IPS-20b (cell line): ENCODE measurements around the gene FGF11.
"Not testable (repeated sequence)": the region's sequence is repeated elsewhere in the genome, so short reads cannot be mapped to it uniquely, and the experiment has no call there.

Experiments used
- H3K27ac ChIP-seq: one replicate; pipeline ENCODE4 v1.5.1; 2013; ENCODE audit warnings: low read length
- H3K27me3 ChIP-seq: 2 replicates; pipeline ENCODE4 v1.6.1; 2013; ENCODE audit warnings: mild to moderate bottlenecking, low read length, inconsistent platforms; ENCODE audit not compliant: insufficient read depth
- H3K36me3 ChIP-seq: 2 replicates; pipeline ENCODE4 v1.6.1; 2013; ENCODE audit warnings: low read depth, mild to moderate bottlenecking, inconsistent platforms, low read length, moderate library complexity; ENCODE audit not compliant: insufficient read depth
- H3K4me1 ChIP-seq: 2 replicates; pipeline ENCODE4 v1.6.1; 2013; ENCODE audit warnings: mild to moderate bottlenecking, control low read depth, inconsistent platforms, low read length, moderate library complexity; ENCODE audit not compliant: insufficient read depth
- H3K4me3 ChIP-seq: 2 replicates; pipeline ENCODE4 v1.5.1; 2013; ENCODE audit warnings: mild to moderate bottlenecking, low read length, inconsistent platforms
- H3K9ac ChIP-seq: 2 replicates; pipeline ENCODE4 v1.6.1; 2013; ENCODE audit warnings: low read depth, mild to moderate bottlenecking, inconsistent platforms, low read length, moderate library complexity
- H3K9me3 ChIP-seq: 2 replicates; pipeline ENCODE4 v1.6.1; 2013; ENCODE audit warnings: mild to moderate bottlenecking, low read depth, low read length, inconsistent platforms; ENCODE audit not compliant: insufficient read depth

Gene FGF11

GRCh38 chr17:7478276-7479212, 39.2 kb downstream of the FGF11 start:
- H3K27ac ChIP-seq, result no peak overlapping the region

GRCh38 chr17:7479213-7480088, 40.1 kb downstream of the FGF11 start, which contains the start of gene ZBTB4:
Gene ZBTB4 (minus strand): TSS chr17:7479631. CDS start chr17:7466801, 12,830 bp downstream.
- Histone ChIP-seq H3K4me3 (peak within 1 kb of the TSS; percentile 69), H3K36me3 (no peaks in the 10 kb centered on the region), H3K27ac (no peak within 1 kb of the TSS), H3K9ac (peak within 1 kb of the TSS; percentile 75; the same call in 1 of the 2 replicates), H3K4me1 (peaks cover 25% of the 10 kb centered on the region), H3K9me3 (no peaks in the 10 kb centered on the region), H3K27me3 (no peaks in the 10 kb centered on the region)

More at GRCh38 chr17:7478276-7479212, 39.2 kb downstream of the FGF11 start:
- Histone ChIP-seq H3K27me3 (no peaks in the 10 kb centered on the region), H3K4me3 (peak overlapping the region; percentile 55), H3K4me1 (peaks cover 25% of the 10 kb centered on the region), H3K9me3 (no peaks in the 10 kb centered on the region), H3K9ac (peak overlapping the region; percentile 75; the same call in 1 of the 2 replicates), H3K36me3 (no peaks in the 10 kb centered on the region)

GRCh38 chr17:7480089-7480384, 40.7 kb downstream of the FGF11 start:
- no peak overlapping the region for H3K27ac ChIP-seq
- peaks cover 25% of the 10 kb centered on the region for H3K4me1 ChIP-seq
- peak overlapping the region; percentile 57; the same call in 1 of the 2 replicates for H3K9ac ChIP-seq
- H3K9me3 ChIP-seq, result no peaks in the 10 kb centered on the region
- H3K27me3 ChIP-seq, result no peaks in the 10 kb centered on the region
- H3K4me3 ChIP-seq, result peak overlapping the region; percentile 69
- no peaks in the 10 kb centered on the region for H3K36me3 ChIP-seq

GRCh38 chr17:7481275-7481674, 42.0 kb downstream of the FGF11 start, which contains the start of gene SLC35G6:
Gene SLC35G6 (plus strand): TSS chr17:7481446. CDS start chr17:7481517, 71 bp downstream.
- not testable (repeated sequence) for H3K36me3 ChIP-seq, H3K9ac ChIP-seq, H3K27me3 ChIP-seq, H3K9me3 ChIP-seq, H3K27ac ChIP-seq
- H3K4me1 ChIP-seq, result peaks cover 25% of the 10 kb centered on the region
- peak within 1 kb of the TSS; percentile 69; the same call in 1 of the 2 replicates for H3K4me3 ChIP-seq

- H3K27me3 ChIP-seq, H3K36me3 ChIP-seq, H3K9ac ChIP-seq, H3K27ac ChIP-seq, H3K4me3 ChIP-seq, H3K9me3 ChIP-seq: not testable (repeated sequence)
- H3K4me1 ChIP-seq, result peaks cover 19% of the 10 kb centered on the region
Measured at GRCh38 chr17:7481842-7482741, 42.8 kb downstream of the FGF11 start.

GRCh38 chr17:7482742-7483088, 43.4 kb downstream of the FGF11 start:
- Histone ChIP-seq H3K9ac (peak overlapping the region; percentile 97; the same call in 1 of the 2 replicates), H3K4me1 (peaks cover 17% of the 10 kb centered on the region; the same call in 1 of the 2 replicates), H3K4me3 (peak overlapping the region; percentile 89)
- not testable (repeated sequence) for H3K36me3 ChIP-seq, H3K27ac ChIP-seq, H3K9me3 ChIP-seq, H3K27me3 ChIP-seq

GRCh38 chr17:7483255-7484066, 44.1 kb downstream of the FGF11 start:
- H3K36me3 ChIP-seq, result no peaks in the 10 kb centered on the region
- peak overlapping the region; percentile 98 for H3K27ac ChIP-seq
- H3K9me3 ChIP-seq, result no peaks in the 10 kb centered on the region
- H3K9ac ChIP-seq, result peak overlapping the region; percentile 97
- peak overlapping the region; percentile 89 for H3K4me3 ChIP-seq
- peaks cover 10% of the 10 kb centered on the region; the same call in 1 of the 2 replicates for H3K4me1 ChIP-seq
- H3K27me3 ChIP-seq, result no peaks in the 10 kb centered on the region

GRCh38 chr17:7484067-7484918, 45.0 kb downstream of the FGF11 start, which contains the start of gene POLR2A:
Gene POLR2A (plus strand): TSS chr17:7484366.
- peak within 1 kb of the TSS; percentile 89 for H3K4me3 ChIP-seq
- peaks cover 7% of the 10 kb centered on the region; the same call in 1 of the 2 replicates for H3K4me1 ChIP-seq

GRCh38 chr17:7484919-7485377, 45.6 kb downstream of the FGF11 start:
- H3K36me3 ChIP-seq, result peaks cover 3% of the 10 kb centered on the region; the same call in 1 of the 2 replicates
- peaks cover 7% of the 10 kb centered on the region; the same call in 1 of the 2 replicates for H3K4me1 ChIP-seq
- H3K4me3 ChIP-seq, result peak overlapping the region; percentile 89
- H3K27ac ChIP-seq, result peak overlapping the region; percentile 75
- no peaks in the 10 kb centered on the region for H3K27me3 ChIP-seq
- peak overlapping the region; percentile 97; the same call in 1 of the 2 replicates for H3K9ac ChIP-seq
- no peaks in the 10 kb centered on the region for H3K9me3 ChIP-seq

More at GRCh38 chr17:7484067-7484918, 45.0 kb downstream of the FGF11 start, which contains the start of gene POLR2A:
- H3K36me3 ChIP-seq, result peaks cover 3% of the 10 kb centered on the region; the same call in 1 of the 2 replicates
- peak within 1 kb of the TSS; percentile 98 for H3K27ac ChIP-seq
- H3K27me3 ChIP-seq, result no peaks in the 10 kb centered on the region
- H3K9me3 ChIP-seq, result no peaks in the 10 kb centered on the region
- peak within 1 kb of the TSS; percentile 97 for H3K9ac ChIP-seq
